Ovary (tissue), 3 donors: Measurements from ENCODE around the gene GUCD1.

Source experiments
- POLR2A ChIP-seq: fragments of 450-650 bp; IDR thresholded peaks from one replicate; pipeline ENCODE4 v1.6.1; 2017; ENCODE audit warnings: antibody characterized with exemption, mild to moderate bottlenecking, moderate library complexity
- TF ChIP-seq, protein P1 (sequence below), 3 donors: fragments of 450-650 bp in 2 of 3; fragments of 200-600 bp in 1 of 3; IDR thresholded peaks; one replicate each; pipeline versions ENCODE4 v1.5.1 to v1.8.0; 2016 to 2022; ENCODE audit warnings: antibody characterized with exemption in 3 of 3, mild to moderate bottlenecking in 1 of 3
- donor health status: DM: no; HTN: no; CAD: no.

DNA sequence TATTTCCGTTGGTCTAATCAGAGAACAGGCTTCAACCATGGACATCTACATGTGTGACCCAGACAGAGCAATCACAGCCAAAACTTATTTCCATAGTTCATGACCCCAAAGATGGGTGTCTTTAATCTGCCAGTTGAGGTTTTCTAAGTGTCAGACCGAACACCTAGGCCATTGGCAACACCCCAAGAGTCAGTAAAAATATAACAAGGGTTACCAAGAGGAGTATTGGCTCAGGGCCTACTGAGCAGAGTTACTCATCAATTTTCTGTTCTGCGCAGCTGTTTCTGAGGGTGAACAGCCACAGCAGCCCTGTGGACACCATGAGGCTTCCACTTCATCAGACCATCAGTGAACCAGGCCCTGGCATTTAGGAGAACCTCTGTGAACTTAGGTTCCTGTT is 18.8 kb downstream of the GUCD1 start:
- TF ChIP-seq, protein P1, sequence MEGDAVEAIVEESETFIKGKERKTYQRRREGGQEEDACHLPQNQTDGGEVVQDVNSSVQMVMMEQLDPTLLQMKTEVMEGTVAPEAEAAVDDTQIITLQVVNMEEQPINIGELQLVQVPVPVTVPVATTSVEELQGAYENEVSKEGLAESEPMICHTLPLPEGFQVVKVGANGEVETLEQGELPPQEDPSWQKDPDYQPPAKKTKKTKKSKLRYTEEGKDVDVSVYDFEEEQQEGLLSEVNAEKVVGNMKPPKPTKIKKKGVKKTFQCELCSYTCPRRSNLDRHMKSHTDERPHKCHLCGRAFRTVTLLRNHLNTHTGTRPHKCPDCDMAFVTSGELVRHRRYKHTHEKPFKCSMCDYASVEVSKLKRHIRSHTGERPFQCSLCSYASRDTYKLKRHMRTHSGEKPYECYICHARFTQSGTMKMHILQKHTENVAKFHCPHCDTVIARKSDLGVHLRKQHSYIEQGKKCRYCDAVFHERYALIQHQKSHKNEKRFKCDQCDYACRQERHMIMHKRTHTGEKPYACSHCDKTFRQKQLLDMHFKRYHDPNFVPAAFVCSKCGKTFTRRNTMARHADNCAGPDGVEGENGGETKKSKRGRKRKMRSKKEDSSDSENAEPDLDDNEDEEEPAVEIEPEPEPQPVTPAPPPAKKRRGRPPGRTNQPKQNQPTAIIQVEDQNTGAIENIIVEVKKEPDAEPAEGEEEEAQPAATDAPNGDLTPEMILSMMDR (IDR thresholded peaks at IDR 0.05) = no peak
- TF ChIP-seq POLR2A = no peak
